Suprapubic skin (tissue), 4 donors: ENCODE data around the gene TAPT1.

ENCODE experiments used
- EP300 ChIP-seq: sonication (generic); formaldehyde crosslinking; IDR thresholded peaks from one replicate; pipeline ENCODE4 v1.6.1; 2017; ENCODE audit warnings: antibody characterized with exemption
- POLR2A ChIP-seq, 2 donors: fragments of 450-650 bp; IDR thresholded peaks; one replicate each; pipeline ENCODE4 v1.6.1; 2017; ENCODE audit warnings: antibody characterized with exemption in 2 of 2, mild to moderate bottlenecking in 2 of 2, moderate library complexity in 2 of 2
- POLR2AphosphoS5 ChIP-seq, 3 donors: sonication (generic); formaldehyde crosslinking; IDR thresholded peaks; one replicate each; pipeline ENCODE4 v1.6.1; 2017; ENCODE audit warnings: antibody characterized with exemption in 3 of 3
- TF ChIP-seq, protein P1 (sequence below), 2 donors: fragments of 200-600 bp in 1 of 2; fragments of 450-650 bp in 1 of 2; sonication (generic) in 1 of 2; IDR thresholded peaks; one replicate each; pipeline ENCODE4 v1.5.1; 2016 to 2019; ENCODE audit warnings: antibody characterized with exemption in 2 of 2, mild to moderate bottlenecking in 1 of 2, moderate library complexity in 1 of 2

DNA sequence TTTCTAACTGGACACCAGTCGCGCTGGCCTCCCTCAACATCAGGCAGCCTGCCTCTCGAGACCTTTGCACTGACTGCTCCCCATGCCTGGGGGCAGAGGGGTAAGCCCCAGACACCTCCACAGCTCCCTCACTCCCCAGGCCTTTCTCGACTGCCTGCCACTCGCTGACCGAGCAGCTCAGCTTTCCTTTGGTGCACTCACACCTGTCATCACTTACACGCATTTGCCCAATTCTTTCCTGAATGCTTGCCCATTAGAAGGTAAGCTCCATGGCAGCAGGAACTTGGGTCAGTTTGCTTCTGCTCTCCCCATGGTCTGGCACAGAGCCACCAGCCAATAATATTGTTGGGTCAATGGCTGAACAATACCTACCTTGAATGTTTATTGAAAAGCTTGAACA, 110.3 kb downstream of the TAPT1 start:
- TF ChIP-seq, protein P1, sequence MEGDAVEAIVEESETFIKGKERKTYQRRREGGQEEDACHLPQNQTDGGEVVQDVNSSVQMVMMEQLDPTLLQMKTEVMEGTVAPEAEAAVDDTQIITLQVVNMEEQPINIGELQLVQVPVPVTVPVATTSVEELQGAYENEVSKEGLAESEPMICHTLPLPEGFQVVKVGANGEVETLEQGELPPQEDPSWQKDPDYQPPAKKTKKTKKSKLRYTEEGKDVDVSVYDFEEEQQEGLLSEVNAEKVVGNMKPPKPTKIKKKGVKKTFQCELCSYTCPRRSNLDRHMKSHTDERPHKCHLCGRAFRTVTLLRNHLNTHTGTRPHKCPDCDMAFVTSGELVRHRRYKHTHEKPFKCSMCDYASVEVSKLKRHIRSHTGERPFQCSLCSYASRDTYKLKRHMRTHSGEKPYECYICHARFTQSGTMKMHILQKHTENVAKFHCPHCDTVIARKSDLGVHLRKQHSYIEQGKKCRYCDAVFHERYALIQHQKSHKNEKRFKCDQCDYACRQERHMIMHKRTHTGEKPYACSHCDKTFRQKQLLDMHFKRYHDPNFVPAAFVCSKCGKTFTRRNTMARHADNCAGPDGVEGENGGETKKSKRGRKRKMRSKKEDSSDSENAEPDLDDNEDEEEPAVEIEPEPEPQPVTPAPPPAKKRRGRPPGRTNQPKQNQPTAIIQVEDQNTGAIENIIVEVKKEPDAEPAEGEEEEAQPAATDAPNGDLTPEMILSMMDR (IDR thresholded peaks at IDR 0.05) = no peak
- TF ChIP-seq POLR2AphosphoS5 (IDR thresholded peaks at IDR 0.05) (no peak), POLR2A (IDR thresholded peaks at IDR 0.05) (no peak), EP300 (no peak)
